Parathyroid adenoma (tissue), 2 donors: ENCODE measurements around the gene AQP4.

ENCODE experiments used
- H2AFZ ChIP-seq: fragments of 300-600 bp; sonication (generic); one replicate; pipeline ENCODE4 v1.7.0; 2017; ENCODE audit warnings: antibody characterized with exemption, mild to moderate bottlenecking
- H3K27ac ChIP-seq: fragments of 300-600 bp; sonication (generic); one replicate; pipeline ENCODE4 v1.7.0; 2017
- H3K27me3 ChIP-seq: fragments of 300-600 bp; sonication (generic); one replicate; pipeline ENCODE4 v1.7.0; 2017; ENCODE audit warnings: low read length; ENCODE audit not compliant: control insufficient read depth, insufficient read depth
- H3K36me3 ChIP-seq: fragments of 300-600 bp; sonication (generic); one replicate; pipeline ENCODE4 v1.7.0; 2017; ENCODE audit warnings: low read length; ENCODE audit not compliant: control insufficient read depth, insufficient read depth
- H3K4me1 ChIP-seq: fragments of 300-600 bp; sonication (generic); one replicate; pipeline ENCODE4 v1.7.0; 2017; ENCODE audit warnings: control low read depth
- H3K4me2 ChIP-seq: fragments of 300-600 bp; sonication (generic); one replicate; pipeline ENCODE4 v1.7.0; 2017; ENCODE audit warnings: low read length
- H3K4me3 ChIP-seq: fragments of 300-600 bp; sonication (generic); one replicate; pipeline ENCODE4 v1.7.0; 2017; ENCODE audit warnings: low read depth, low read length
- H3K79me2 ChIP-seq: fragments of 300-600 bp; sonication (generic); one replicate; pipeline ENCODE4 v1.7.0; 2017; ENCODE audit warnings: control low read depth
- H3K9ac ChIP-seq: fragments of 300-600 bp; sonication (generic); one replicate; pipeline ENCODE4 v1.7.0; 2017; ENCODE audit warnings: mild to moderate bottlenecking
- H3K9me3 ChIP-seq: fragments of 300-600 bp; sonication (generic); one replicate; pipeline ENCODE4 v1.7.0; 2017; ENCODE audit warnings: low read length; ENCODE audit not compliant: control insufficient read depth
- TF ChIP-seq, protein P1 (sequence below): fragments of 300-600 bp; sonication (generic); IDR thresholded peaks from one replicate; pipeline ENCODE4 v1.7.0; 2017; ENCODE audit warnings: antibody characterized with exemption, mild to moderate bottlenecking
- donor health status: primary hyperparathyroidism.

Gene AQP4

GRCh38 chr18:26865557-26865956, at the start of gene AQP4:
Gene AQP4 (minus strand): TSS chr18:26865707. CDS start chr18:26865689, 18 bp downstream.
- TF ChIP-seq, protein P1, sequence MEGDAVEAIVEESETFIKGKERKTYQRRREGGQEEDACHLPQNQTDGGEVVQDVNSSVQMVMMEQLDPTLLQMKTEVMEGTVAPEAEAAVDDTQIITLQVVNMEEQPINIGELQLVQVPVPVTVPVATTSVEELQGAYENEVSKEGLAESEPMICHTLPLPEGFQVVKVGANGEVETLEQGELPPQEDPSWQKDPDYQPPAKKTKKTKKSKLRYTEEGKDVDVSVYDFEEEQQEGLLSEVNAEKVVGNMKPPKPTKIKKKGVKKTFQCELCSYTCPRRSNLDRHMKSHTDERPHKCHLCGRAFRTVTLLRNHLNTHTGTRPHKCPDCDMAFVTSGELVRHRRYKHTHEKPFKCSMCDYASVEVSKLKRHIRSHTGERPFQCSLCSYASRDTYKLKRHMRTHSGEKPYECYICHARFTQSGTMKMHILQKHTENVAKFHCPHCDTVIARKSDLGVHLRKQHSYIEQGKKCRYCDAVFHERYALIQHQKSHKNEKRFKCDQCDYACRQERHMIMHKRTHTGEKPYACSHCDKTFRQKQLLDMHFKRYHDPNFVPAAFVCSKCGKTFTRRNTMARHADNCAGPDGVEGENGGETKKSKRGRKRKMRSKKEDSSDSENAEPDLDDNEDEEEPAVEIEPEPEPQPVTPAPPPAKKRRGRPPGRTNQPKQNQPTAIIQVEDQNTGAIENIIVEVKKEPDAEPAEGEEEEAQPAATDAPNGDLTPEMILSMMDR = no peak
- Histone ChIP-seq H3K36me3 (no peaks in the 10 kb centered on the region), H3K4me1 (peaks cover 13% of the 10 kb centered on the region), H3K27me3 (no peaks in the 10 kb centered on the region), H3K79me2 (no peaks in the 10 kb centered on the region), H3K4me3 (no peak within 1 kb of the TSS), H3K27ac (peak within 1 kb of the TSS; percentile 76), H3K9ac (no peak within 1 kb of the TSS), H3K9me3 (no peaks in the 10 kb centered on the region), H2AFZ (peak within 1 kb of the TSS; percentile 86), H3K4me2 (no peak within 1 kb of the TSS)

- Histone ChIP-seq H3K9me3 (no peaks in the 10 kb centered on the region), H2AFZ (peak overlapping the region; percentile 66), H3K4me1 (peaks cover 6% of the 10 kb centered on the region), H3K27ac (no peak overlapping the region), H3K27me3 (no peaks in the 10 kb centered on the region), H3K36me3 (no peaks in the 10 kb centered on the region), H3K4me2 (no peak overlapping the region), H3K79me2 (no peaks in the 10 kb centered on the region), H3K9ac (no peak overlapping the region), H3K4me3 (no peak overlapping the region)
- TF ChIP-seq, protein P1 = no peak
Measured at GRCh38 chr18:26911840-26912239, 46.3 kb upstream of the AQP4 start.

- TF ChIP-seq, protein P1 = no peak
Measured at GRCh38 chr18:26909599-26910290, 44.2 kb upstream of the AQP4 start.

GRCh38 chr18:26908906-26909305, 43.4 kb upstream of the AQP4 start:
- Histone ChIP-seq H3K4me3 (no peak overlapping the region), H3K27ac (no peak overlapping the region), H3K4me2 (no peak overlapping the region), H3K27me3 (no peaks in the 10 kb centered on the region), H3K4me1 (peaks cover 6% of the 10 kb centered on the region), H3K9me3 (no peaks in the 10 kb centered on the region), H3K79me2 (no peaks in the 10 kb centered on the region), H3K36me3 (no peaks in the 10 kb centered on the region), H3K9ac (no peak overlapping the region), H2AFZ (no peak overlapping the region)
- TF ChIP-seq, protein P1 = no peak

More at GRCh38 chr18:26909599-26910290, 44.2 kb upstream of the AQP4 start:
- no peaks in the 10 kb centered on the region for H3K36me3 ChIP-seq
- no peak overlapping the region for H3K4me3 ChIP-seq
- H3K79me2 ChIP-seq = no peaks in the 10 kb centered on the region
- H3K4me1 ChIP-seq = peaks cover 6% of the 10 kb centered on the region
- no peaks in the 10 kb centered on the region for H3K27me3 ChIP-seq
- H2AFZ ChIP-seq = no peak overlapping the region
- no peak overlapping the region for H3K9ac ChIP-seq
- H3K9me3 ChIP-seq = no peaks in the 10 kb centered on the region
- no peak overlapping the region for H3K4me2 ChIP-seq
- H3K27ac ChIP-seq = no peak overlapping the region

GRCh38 chr18:26902291-26902690, 36.8 kb upstream of the AQP4 start:
- Histone ChIP-seq H3K4me3 (no peak overlapping the region), H3K9ac (no peak overlapping the region), H3K27ac (no peak overlapping the region), H3K4me1 (no peaks in the 10 kb centered on the region), H2AFZ (no peak overlapping the region), H3K79me2 (no peaks in the 10 kb centered on the region), H3K4me2 (no peak overlapping the region), H3K36me3 (no peaks in the 10 kb centered on the region), H3K9me3 (no peaks in the 10 kb centered on the region), H3K27me3 (no peaks in the 10 kb centered on the region)
- TF ChIP-seq, protein P1 = no peak
